Measurements from ENCODE around the gene HELQ. TPM values are rescaled to one million over a fixed set of nuclear protein-coding genes. Genes with fewer than 3 reads are reported as not detected.
A peak's percentile ranks its signal among the peaks of the same experiment; 100 is the strongest.

The HELQ gene
- total RNA-seq, 1 donor from 2014 or later, result 15.3 TPM

DNA sequence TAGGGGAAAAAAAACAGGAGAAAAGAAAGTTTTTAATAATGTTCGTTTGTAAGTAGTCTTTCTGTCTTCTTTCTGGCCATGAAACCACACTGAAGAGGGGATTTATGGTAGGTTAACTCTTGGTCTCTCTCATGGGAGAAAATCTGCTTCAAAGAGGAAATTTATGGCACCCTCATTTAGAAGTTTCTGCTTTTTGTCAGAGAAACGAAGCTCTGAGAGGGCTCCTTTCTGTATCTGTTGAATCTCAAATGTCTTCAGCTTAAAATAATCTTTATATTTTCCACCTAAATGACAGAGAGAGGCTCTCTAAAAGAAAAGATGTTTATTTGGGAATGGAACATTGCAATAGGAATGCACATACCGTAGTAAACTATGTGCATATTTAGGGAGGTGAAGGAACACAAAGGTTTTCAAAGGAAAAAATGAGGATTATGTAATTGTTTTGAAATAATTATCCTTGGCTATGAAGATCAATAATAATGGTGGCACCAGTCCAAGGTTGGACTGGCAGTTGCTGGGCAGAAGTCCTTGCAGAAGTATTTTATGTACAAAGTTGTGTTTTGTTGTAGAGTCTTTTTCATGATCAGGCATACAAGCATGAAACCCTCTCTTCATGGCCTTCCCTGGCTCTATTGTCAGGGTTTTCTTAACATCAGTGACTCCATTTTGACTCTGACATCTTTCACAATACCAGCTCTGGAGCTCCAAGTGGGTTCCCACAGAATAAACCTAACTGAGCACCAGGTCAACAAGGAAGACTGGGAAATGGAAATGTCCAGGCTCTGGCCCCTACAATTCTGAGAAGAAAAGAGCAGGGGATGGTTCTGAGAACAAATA lies 67.9 kb downstream of the HELQ start:
- DNase-seq (no peak), ATAC-seq (no peak)
- intact Hi-C loops (cut with micrococcal nuclease), result no loop called here

DNA sequence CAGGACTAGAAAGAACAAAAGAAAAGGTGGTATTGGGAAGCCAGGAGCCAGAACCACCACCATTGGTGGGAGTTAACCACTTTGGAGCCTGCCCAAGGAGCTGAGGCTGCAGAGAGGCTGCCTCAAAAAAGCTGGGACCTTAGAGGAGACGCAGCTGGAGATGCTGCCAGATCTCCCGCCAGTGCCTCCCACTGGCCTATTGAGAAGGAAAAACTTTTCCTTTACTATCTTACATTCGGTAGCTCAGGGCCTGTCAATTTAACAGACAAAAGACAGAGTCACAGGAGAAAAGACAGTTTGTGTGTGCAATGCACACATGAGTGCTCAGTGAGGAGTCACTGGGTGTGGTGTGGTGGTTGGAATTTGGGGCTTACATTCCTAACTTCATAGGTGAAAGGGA lies 68.6 kb downstream of the HELQ start:
- DNase-seq (no peak), ATAC-seq (no peak)
- intact Hi-C loops (cut with micrococcal nuclease), result no loop called here

DNA sequence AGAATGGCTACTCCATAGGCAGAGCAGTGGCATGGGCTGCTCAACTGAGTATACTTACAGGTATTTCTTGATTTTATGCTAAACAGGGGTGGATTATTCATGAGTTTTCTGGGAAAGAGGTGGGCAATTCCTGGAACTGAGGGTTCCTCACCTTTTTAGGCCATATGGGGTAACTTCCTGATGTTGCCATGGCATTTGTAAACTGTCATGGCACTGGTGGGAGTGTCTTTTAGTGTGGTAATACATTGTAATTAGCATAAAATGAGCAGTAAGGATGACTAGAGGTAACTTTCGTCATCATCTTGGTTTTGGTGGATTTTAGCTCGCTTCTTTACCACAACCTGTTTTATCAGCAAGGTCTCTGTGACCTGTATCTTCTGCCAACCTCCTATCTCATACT lies 72.8 kb downstream of the HELQ start:
- no peak for ATAC-seq
- intact Hi-C loops (cut with micrococcal nuclease), result no loop called here

DNA sequence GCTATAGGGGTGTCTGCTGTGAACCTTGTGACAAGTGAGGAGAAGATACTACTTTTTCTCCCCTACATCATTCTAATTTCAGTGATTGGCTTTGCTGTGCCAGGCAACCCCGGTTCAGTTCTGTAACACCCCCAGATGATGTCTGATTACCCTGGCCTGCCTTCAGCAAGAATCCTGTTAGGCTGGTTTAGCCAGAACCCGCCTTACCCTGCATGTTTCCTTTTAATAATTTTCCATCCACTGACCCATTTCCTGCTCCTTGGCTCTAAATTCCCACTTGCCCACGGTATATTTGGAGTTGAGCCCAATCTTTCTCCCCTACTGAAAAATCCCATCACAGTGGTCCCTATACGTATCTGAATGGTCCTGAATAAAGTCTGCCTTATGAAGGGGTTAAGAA lies 74.5 kb downstream of the HELQ start:
- intact Hi-C loops (cut with micrococcal nuclease), result no loop called here
- ATAC-seq, result no peak

More for the DNA sequence above, 72.8 kb downstream of the HELQ start:
- DNase-seq, result no peak

DNA sequence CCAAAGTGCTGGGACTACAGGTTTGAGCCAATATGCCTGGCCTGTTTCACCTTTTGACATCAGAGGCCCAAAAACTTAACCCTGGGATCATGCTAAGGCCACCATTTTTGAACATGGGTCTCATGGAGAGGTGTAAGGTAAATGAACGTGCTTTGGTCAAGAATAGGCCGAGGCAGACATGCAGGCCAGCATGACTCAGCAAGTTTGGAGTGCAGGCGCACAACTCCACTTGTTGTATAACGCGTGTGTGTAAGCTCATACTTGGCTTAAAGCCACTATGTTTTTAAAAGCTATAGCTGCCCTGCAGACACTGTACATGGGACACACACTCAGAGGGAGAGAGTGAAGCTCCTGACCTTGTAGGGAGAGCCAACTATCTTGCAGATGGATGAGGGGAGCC lies 77.2 kb downstream of the HELQ start:
- DNase-seq (no peak), ATAC-seq (no peak)
- intact Hi-C loops (cut with micrococcal nuclease), result no loop called here

More for the DNA sequence above, 74.5 kb downstream of the HELQ start:
- DNase-seq, result no peak

DNA sequence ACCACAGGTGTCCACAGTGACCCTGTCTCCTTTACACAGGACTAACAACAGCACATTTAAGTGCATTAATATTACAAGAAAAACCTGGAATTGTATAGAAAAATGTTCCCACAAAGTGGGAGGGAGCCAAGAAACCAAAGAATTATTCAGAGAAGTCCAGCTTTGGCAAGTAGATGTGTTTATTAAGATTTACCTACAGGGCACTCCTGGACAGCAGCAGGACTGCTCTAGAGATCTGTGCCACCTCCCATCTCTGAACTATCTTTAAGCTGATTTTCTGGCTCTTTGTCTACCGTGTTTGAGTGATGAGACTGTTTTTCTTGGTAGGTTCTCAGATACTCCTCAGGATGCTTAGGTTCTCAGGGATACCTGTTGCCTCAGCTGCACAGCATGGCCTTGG lies 82.7 kb downstream of the HELQ start:
- ATAC-seq, result no peak
- no peak for DNase-seq
- intact Hi-C loops (cut with micrococcal nuclease), result no loop called here

DNA sequence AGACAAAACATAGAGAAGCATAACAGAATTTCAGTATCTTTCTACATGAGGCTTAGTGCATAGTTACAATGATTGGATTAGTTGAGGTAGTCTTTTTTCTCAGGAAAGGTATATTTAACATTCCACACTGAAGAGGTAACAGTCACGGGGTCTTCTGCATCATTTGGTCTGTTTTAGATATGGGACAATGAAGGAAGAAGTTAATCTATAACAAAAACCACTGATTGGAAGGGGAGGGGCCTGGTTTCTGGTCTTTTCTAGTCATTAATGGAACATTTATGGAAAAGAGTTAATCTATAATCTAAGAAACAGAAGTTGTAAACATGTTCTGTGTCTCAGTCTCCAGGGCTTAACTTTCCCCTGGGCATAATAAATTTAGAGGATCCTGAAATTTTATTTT lies 83.7 kb downstream of the HELQ start:
- DNase-seq, result no peak
- intact Hi-C loops (cut with micrococcal nuclease), result no loop called here
- no peak for ATAC-seq

DNA sequence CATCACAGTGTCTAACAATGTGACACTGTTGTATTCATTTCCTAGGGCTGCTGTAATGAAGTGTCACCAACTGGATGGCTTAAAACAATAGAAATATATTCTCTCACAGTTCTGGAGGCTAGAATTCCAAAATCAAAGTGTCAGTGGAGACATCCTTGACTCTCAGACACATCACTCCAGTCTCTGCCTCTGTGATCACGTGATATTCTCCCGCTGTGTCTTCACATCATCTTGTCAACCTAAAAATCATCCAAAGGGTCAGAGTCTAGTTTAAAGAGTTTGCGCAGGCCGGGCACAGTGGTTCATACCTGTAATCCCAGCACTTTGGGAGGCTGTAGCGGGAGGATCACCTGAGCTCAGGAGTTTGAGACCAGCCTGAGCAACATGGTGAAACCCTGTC lies 84.4 kb downstream of the HELQ start:
- DNase-seq (no peak), ATAC-seq (no peak)
- intact Hi-C loops (cut with micrococcal nuclease), result no loop called here

DNA sequence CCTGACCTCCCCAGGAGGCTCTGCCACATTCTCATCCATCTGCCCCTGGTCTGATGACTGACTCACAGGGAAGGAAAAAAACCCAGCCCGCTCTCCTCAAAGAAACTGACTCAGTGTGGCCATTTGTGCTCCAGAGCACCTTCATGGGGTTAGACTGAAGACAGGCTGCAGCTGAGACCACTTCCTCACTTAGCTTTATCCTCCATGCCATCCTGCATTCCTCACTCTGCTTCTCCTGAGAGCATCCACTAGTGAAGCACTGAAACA lies 85.0 kb downstream of the HELQ start:
- DNase-seq, result no peak
- ATAC-seq, result no peak
- intact Hi-C loops (cut with micrococcal nuclease), result no loop called here

DNA sequence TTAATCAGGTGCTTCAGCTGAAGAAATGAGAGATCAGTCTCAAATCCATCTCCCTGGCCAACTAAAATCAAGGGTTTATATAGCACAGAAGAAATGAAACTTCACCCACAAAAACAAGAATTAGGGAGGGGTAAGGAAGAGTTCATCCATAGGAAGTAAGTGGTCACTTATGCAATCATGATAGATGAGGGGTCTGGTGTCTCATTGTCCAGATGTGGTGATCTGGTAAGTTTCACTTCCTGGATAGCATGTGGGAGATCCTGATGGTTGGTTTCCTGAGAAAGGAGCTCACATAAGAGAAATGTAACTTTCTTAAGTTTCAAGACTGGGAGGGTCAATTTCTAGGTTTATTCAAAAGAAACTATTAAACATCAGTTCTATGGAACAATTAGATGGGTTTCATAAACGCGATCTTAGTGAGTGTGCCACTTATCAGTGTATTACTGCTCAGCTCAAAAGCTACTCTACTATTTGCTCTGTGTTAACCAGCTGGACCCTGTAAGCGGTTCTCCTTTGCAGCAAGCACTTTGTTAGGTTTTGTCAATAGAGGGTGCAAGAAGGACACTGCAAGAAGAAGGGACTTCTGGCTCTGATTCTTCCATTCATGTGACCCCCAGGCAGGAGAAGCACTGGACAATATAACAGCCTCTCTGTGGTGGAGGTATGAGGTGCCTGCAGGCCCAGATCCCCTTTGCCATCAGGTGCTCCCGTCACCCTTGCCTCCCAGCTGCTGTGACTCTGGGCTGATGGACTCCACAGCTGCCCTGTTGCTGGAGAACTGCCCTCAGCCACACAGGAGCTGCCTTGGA lies 85.6 kb downstream of the HELQ start:
- DNase-seq, result no peak
- peak; percentile 52 for ATAC-seq

DNA sequence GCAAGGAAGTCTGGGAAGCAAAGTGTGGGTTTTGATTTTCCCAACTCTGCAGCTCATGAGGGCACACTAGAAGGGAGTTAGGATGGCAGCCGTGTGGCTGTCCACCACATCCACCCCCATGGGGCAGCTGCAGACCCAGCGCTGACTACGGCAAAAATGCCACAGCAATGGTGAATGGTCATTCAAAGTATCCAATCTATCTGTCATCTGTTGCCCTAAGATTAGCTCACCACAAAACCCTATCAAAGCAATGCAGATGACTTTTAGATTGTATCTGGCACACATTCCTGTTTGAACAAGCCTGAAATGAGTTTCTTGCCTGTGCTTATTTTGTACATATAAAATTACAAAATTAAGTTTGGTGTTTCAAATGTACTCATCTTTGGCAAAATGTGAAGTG lies 91.3 kb downstream of the HELQ start:
- intact Hi-C loops (cut with micrococcal nuclease), result no loop called here
- ATAC-seq (no peak), DNase-seq (no peak)

More for the DNA sequence above, 85.6 kb downstream of the HELQ start:
- intact Hi-C loops (cut with micrococcal nuclease), result no loop called here

DNA sequence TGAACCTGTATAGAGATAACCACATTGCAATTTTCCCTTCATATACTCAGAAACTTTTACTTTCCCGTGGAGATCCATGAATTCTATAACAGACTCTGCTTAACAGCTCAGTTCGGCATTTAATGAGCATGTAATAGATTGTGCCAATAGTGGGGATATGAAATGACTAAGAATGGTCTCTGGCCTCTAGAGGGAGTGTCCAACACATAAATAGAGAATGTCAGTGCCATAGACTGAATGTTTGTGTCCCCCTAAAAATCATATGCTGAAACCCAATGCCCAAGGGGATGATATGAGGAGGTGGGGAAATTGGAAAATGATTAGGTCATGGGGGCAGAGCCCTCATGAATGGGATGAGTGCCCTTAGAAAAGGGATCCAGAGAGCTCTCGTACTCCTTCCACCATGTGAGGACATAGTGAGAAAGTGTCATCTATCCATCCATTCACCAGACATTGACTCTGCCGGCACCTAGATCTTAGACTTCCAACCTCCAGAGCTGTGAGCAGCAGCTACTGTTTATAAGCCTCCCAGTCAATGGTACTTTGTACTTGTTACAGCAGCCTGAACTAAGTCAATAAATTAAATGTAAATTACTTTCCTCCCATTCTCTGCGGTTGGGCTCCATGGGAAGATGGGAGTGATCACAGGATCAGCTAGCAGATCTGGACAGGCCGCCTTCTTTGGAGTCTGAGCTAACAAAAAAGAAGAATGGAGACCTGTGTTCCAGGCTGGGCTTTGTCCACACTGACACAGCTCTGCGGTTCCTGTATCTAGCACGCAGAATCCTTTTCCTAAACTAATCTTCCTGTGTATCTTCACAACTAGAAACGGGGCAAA lies 92.9 kb downstream of the HELQ start:
- DNase-seq (no peak), ATAC-seq (peak; percentile 43)
- intact Hi-C loops (cut with micrococcal nuclease), result no loop called here

DNA sequence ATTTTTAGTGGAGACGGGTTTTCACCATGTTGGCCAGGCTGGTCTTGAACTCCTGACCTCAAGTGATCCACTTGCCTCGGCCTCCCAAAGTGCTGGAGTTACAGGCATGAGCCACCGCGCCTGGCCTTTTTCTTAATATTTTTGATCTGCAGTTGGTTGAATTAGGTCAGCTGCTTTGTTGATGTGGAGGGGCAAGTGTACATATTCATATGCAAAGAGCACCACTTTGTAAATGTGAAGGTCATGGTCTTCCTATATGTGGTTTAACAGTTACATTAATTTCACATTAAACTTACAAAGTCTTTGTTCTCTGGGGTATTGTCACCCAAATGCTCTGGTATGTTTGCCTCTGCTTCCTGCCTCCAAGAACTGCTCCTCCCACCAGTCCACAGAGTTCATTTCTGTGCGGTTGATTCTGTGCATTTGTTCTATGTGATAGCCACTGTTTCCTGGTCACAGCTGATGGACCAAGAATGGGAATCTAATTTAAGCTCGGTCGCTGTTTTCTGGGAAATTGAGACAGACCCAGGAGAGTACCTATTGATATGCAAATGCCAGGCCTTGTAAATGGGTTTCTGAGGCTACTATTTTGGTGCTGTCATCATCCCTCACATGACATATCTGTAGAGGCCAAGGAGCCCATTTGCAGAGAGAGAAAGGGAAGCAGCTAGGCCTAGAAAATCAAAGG lies 94.1 kb downstream of the HELQ start:
- intact Hi-C loops (cut with micrococcal nuclease), result no loop called here
- DNase-seq (no peak), ATAC-seq (no peak)

DNA sequence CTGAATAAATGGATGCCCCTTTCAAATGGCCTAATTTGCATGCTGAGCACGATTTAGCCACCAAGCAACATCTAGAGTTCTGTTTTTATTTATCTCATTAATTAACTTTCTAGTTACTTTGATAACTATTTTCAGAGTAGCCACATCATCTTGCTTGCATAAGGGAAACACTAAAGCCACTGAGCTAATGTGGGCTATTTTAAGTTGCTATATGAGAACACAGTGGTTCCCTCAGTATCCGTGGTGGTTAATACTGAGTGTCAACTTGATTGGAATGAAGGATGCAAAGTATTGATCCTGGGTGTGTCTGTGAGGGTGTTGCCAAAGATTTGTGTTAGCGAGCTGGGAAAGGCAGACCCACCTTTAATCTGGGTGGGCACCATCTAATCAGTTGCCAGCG lies 95.6 kb downstream of the HELQ start:
- intact Hi-C loops (cut with micrococcal nuclease), result no loop called here
- DNase-seq (no peak), ATAC-seq (peak; percentile 66)

DNA sequence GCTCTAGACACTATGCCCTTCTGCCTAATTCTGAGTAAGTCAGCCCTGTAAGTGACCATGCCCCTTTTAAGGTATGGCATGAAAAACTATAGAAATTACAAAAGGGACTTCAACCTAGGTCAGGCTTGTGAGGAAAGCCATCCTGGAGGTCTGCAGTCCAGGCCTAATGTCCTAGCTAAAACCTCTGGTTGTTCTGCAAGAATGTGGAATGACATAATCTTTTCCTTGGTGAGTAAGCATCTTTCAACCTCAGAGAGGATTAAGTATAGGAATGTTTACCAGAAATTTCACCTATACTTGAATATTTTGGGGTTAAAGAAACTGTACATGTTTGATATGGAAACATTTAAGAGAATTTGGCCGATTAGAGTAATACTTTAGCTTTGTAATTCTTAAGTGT lies 97.2 kb downstream of the HELQ start:
- intact Hi-C loops (cut with micrococcal nuclease), result no loop called here
- DNase-seq (no peak), ATAC-seq (no peak)

Other genes starting within 250 kb of the HELQ start
- 20.0 TPM for gene COQ2, start 171.0 kb downstream of the HELQ start, total RNA-seq
- 1.3 TPM for gene HPSE, start 121.0 kb downstream of the HELQ start, total RNA-seq
- 67.1 TPM for gene MRPS18C, start 235 bp upstream of the HELQ start, total RNA-seq
- 6.8 TPM for gene ABRAXAS1, start 29.3 kb upstream of the HELQ start, total RNA-seq
- gene GPAT3, start 80.3 kb upstream of the HELQ start, total RNA-seq, result 38.9 TPM